ENCODE data around the gene TNFRSF11A. TPM values are rescaled to one million over a fixed set of nuclear protein-coding genes. Genes with fewer than 3 reads are reported as not detected.

TNFRSF11A gene
- total RNA-seq, 2 donors from 2014 or later: 13.7 to 35.6 TPM

GRCh38 chr18:62412231-62412979 lies 87.3 kb downstream of the TNFRSF11A start:
- Histone ChIP-seq H3K9me3 (ENCODE audit: control insufficient read depth, low read length) (no peaks in the 10 kb centered on the region), H3K36me3 (ENCODE audit: control insufficient read depth, insufficient read depth, low read length) (no peaks in the 10 kb centered on the region), H3K9ac (ENCODE audit: extremely low read depth, low read length, poor library complexity, severe bottlenecking) (no peak overlapping the region), H3K27me3 (ENCODE audit: control insufficient read depth, insufficient read depth, low read length, poor library complexity, severe bottlenecking) (no peaks in the 10 kb centered on the region), H3K27ac (ENCODE audit: low read depth, low read length) (no peak overlapping the region), H3K4me1 (ENCODE audit: control insufficient read depth, insufficient read depth, low read length) (no peaks in the 10 kb centered on the region), H3K4me3 (ENCODE audit: low read length) (no peak overlapping the region)
- no peak for DNase-seq
- H3K27me3 Mint-ChIP-seq (ENCODE audit: insufficient read depth): peaks cover 3% of the 10 kb centered on the region
- peaks cover 3% of the 10 kb centered on the region for H3K9me3 Mint-ChIP-seq
- H3K27ac Mint-ChIP-seq: no peak overlapping the region
- H3K4me1 Mint-ChIP-seq: no peaks in the 10 kb centered on the region
- 79 to 90% methylated on average over 3 to 4 of the region's 5 CpGs for WGBS, 2 experiments (ENCODE audit: insufficient coverage in 1 of 2, insufficient read length in 1 of 2)
- H3K4me3 Mint-ChIP-seq: no peak overlapping the region
- TF ChIP-seq CTCF (conservative IDR thresholded peaks at IDR 0.05): no peak
- H3K36me3 Mint-ChIP-seq (ENCODE audit: low read depth): no peaks in the 10 kb centered on the region

- peaks cover 3% of the 10 kb centered on the region for H3K27me3 Mint-ChIP-seq (ENCODE audit: insufficient read depth)
- Histone ChIP-seq H3K27me3 (ENCODE audit: control insufficient read depth, insufficient read depth, low read length, poor library complexity, severe bottlenecking) (no peaks in the 10 kb centered on the region), H3K27ac (ENCODE audit: low read depth, low read length) (no peak overlapping the region), H3K9ac (ENCODE audit: extremely low read depth, low read length, poor library complexity, severe bottlenecking) (no peak overlapping the region), H3K4me1 (ENCODE audit: control insufficient read depth, insufficient read depth, low read length) (no peaks in the 10 kb centered on the region), H3K9me3 (ENCODE audit: control insufficient read depth, low read length) (no peaks in the 10 kb centered on the region), H3K4me3 (ENCODE audit: low read length) (no peak overlapping the region), H3K36me3 (ENCODE audit: control insufficient read depth, insufficient read depth, low read length) (no peaks in the 10 kb centered on the region)
- no peak for TF ChIP-seq CTCF (conservative IDR thresholded peaks at IDR 0.05)
- H3K4me3 Mint-ChIP-seq: no peak overlapping the region
- no peak overlapping the region for H3K27ac Mint-ChIP-seq
- H3K4me1 Mint-ChIP-seq: no peaks in the 10 kb centered on the region
- DNase-seq: no peak
- WGBS, 2 experiments (ENCODE audit: insufficient coverage in 1 of 2, insufficient read length in 1 of 2): 60 to 92% methylated on average over 1 of the region's 1 CpG
- H3K9me3 Mint-ChIP-seq: peaks cover 3% of the 10 kb centered on the region
- H3K36me3 Mint-ChIP-seq (ENCODE audit: low read depth): no peaks in the 10 kb centered on the region
These were observed 88.1 kb downstream of the TNFRSF11A start for GRCh38 chr18:62413206-62413605.

GRCh38 chr18:62418258-62418657 lies 93.1 kb downstream of the TNFRSF11A start:
- WGBS, 2 experiments (ENCODE audit: insufficient coverage in 1 of 2, insufficient read length in 1 of 2): 90 to 100% methylated on average over 1 of the region's 1 CpG
- Mint-ChIP-seq H3K36me3 (ENCODE audit: low read depth) (no peaks in the 10 kb centered on the region), H3K27ac (no peak overlapping the region), H3K4me3 (no peak overlapping the region), H3K4me1 (peaks cover 9% of the 10 kb centered on the region), H3K27me3 (ENCODE audit: insufficient read depth) (no peaks in the 10 kb centered on the region), H3K9me3 (peaks cover 1% of the 10 kb centered on the region)
- Histone ChIP-seq H3K4me3 (ENCODE audit: low read length) (no peak overlapping the region), H3K27me3 (ENCODE audit: control insufficient read depth, insufficient read depth, low read length, poor library complexity, severe bottlenecking) (no peaks in the 10 kb centered on the region), H3K9me3 (ENCODE audit: control insufficient read depth, low read length) (no peaks in the 10 kb centered on the region), H3K4me1 (ENCODE audit: control insufficient read depth, insufficient read depth, low read length) (no peaks in the 10 kb centered on the region), H3K27ac (ENCODE audit: low read depth, low read length) (no peak overlapping the region), H3K36me3 (ENCODE audit: control insufficient read depth, insufficient read depth, low read length) (no peaks in the 10 kb centered on the region), H3K9ac (ENCODE audit: extremely low read depth, low read length, poor library complexity, severe bottlenecking) (no peak overlapping the region)
- no peak for TF ChIP-seq CTCF (conservative IDR thresholded peaks at IDR 0.05)
- DNase-seq: no peak

Data from endodermal cell (in vitro differentiated cells).